Measurements from ENCODE around the gene TPX2. TPM values are rescaled to one million over a fixed set of nuclear protein-coding genes. Genes with fewer than 3 reads are reported as not detected.
"Not testable (repeated sequence)": the region's sequence is repeated elsewhere in the genome, so short reads cannot be mapped to it uniquely, and the experiment has no call there.

The TPX2 gene
- total RNA-seq, 1 experiment from 2014 or later: 248 TPM

DNA sequence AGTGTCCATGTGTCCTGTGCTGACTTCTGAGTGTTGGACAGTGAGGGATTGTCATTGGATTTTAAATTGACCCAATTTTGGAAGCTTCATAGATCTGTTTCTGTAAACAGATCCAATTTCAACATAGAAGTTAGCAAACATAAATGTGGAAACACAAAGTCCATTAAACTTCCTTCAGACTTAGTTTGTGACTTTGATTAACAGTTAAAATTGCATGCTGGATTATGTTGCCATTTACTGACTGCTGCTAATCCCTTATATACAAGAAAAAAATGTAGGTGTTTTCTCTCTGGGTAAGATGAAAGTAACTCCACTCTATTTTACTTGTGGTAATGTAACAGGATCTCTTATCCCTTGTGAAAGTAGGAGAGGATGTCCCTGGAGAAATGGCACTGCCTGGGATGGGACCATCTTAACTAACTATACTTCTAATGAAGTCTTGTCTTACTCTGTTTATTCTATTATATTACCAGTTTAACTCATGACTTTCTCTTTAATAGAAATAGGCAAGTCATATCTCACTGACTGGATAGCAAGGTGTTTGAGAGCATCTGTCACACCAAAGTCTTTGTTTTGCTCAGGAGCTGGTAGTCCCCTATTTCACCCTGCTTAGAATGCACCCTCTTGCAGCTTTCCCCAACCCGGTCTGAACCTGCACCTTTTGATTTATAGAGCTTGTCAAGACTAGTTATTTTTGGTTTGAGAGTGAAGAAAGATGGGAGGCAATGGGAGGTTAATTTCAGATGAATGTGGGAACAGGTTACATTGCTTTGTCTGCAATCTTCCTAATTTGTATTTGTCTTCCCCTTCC is 7.2 kb downstream of the TPX2 start:
- CTCF ChIA-PET: no interaction called here
- in situ Hi-C loops (cut with HindIII; ENCODE audit: low pct_unique_long_range_greater_than_20kb, low sequenced_read_pairs): loop anchor here (10.0 kb wide), 1 partner anchor 339 kb away; no protein-coding TSS in a partner anchor
- DNase-seq (ENCODE audit: low read depth, low spot score): no peak
- Histone ChIP-seq H3K27me3 (ENCODE audit: control insufficient read depth, insufficient read depth, low read length) (no peaks in the 10 kb centered on the region), H3K4me1 (ENCODE audit: control insufficient read depth, insufficient read depth, low read length) (peaks cover 18% of the 10 kb centered on the region), H3K4me3 (ENCODE audit: low read depth in 2 of 2, low read length in 2 of 2) (no peak overlapping the region), H3K27ac (ENCODE audit: low read length) (peak overlapping the region; percentile 10; the same call in 1 of the 2 replicates), H3K9me3 (ENCODE audit: control insufficient read depth, insufficient read depth, low read depth, low read length) (no peaks in the 10 kb centered on the region), H3K36me3 (ENCODE audit: control insufficient read depth, insufficient read depth, low read length) (peaks cover 21% of the 10 kb centered on the region)
- TF ChIP-seq TCF7L2 (IDR thresholded peaks at IDR 0.05; ENCODE audit: low read depth, low read length): no peak
- no peak for TF ChIP-seq POLR2AphosphoS5 (IDR thresholded peaks at IDR 0.05; ENCODE audit: low read depth, low read length)
- TF ChIP-seq, protein P1, sequence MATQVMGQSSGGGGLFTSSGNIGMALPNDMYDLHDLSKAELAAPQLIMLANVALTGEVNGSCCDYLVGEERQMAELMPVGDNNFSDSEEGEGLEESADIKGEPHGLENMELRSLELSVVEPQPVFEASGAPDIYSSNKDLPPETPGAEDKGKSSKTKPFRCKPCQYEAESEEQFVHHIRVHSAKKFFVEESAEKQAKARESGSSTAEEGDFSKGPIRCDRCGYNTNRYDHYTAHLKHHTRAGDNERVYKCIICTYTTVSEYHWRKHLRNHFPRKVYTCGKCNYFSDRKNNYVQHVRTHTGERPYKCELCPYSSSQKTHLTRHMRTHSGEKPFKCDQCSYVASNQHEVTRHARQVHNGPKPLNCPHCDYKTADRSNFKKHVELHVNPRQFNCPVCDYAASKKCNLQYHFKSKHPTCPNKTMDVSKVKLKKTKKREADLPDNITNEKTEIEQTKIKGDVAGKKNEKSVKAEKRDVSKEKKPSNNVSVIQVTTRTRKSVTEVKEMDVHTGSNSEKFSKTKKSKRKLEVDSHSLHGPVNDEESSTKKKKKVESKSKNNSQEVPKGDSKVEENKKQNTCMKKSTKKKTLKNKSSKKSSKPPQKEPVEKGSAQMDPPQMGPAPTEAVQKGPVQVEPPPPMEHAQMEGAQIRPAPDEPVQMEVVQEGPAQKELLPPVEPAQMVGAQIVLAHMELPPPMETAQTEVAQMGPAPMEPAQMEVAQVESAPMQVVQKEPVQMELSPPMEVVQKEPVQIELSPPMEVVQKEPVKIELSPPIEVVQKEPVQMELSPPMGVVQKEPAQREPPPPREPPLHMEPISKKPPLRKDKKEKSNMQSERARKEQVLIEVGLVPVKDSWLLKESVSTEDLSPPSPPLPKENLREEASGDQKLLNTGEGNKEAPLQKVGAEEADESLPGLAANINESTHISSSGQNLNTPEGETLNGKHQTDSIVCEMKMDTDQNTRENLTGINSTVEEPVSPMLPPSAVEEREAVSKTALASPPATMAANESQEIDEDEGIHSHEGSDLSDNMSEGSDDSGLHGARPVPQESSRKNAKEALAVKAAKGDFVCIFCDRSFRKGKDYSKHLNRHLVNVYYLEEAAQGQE (IDR thresholded peaks at IDR 0.05; ENCODE audit: insufficient read depth in 1 of 2, low read depth in 2 of 2, low read length in 1 of 2): no peak
- TF ChIP-seq SIN3A (IDR thresholded peaks at IDR 0.05; ENCODE audit: borderline replicate concordance, insufficient read depth, low read depth, low read length): no peak
- TF ChIP-seq, protein P2, sequence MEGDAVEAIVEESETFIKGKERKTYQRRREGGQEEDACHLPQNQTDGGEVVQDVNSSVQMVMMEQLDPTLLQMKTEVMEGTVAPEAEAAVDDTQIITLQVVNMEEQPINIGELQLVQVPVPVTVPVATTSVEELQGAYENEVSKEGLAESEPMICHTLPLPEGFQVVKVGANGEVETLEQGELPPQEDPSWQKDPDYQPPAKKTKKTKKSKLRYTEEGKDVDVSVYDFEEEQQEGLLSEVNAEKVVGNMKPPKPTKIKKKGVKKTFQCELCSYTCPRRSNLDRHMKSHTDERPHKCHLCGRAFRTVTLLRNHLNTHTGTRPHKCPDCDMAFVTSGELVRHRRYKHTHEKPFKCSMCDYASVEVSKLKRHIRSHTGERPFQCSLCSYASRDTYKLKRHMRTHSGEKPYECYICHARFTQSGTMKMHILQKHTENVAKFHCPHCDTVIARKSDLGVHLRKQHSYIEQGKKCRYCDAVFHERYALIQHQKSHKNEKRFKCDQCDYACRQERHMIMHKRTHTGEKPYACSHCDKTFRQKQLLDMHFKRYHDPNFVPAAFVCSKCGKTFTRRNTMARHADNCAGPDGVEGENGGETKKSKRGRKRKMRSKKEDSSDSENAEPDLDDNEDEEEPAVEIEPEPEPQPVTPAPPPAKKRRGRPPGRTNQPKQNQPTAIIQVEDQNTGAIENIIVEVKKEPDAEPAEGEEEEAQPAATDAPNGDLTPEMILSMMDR (IDR thresholded peaks at IDR 0.05): no peak
- BruUV-seq (replicated peaks): TSS peak; percentile 15
- POLR2A ChIA-PET: no interaction called here
- peak; percentile 13; the same call in 1 of the 2 replicates for ATAC-seq
- intact Hi-C loops (cut with micrococcal nuclease; ENCODE audit: unreplicated experiment): no loop called here

DNA sequence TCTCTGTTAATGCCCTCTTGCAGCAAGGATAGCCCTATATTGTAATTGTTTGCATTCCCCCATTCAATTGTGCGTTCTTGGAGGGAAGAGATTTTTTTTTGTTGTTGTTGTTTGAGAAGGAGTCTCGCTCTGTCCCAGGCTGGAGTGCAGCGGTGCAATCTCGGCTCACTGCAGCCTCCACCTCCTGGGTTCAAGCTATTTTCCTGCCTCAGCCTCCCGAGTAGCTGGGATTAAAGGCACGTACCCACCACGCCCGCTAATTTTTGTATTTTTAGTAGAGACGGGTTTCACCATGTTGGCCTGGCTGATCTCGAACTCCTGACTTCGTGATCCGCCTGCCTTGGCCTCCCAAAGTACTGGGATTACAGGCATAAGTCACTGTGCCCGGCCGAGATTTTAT is 7.9 kb downstream of the TPX2 start:
- in situ Hi-C loops (cut with HindIII; ENCODE audit: low pct_unique_long_range_greater_than_20kb, low sequenced_read_pairs): loop anchor here (10.0 kb wide), 1 partner anchor 338 kb away; no protein-coding TSS in a partner anchor
- H3K27me3 ChIP-seq (ENCODE audit: control insufficient read depth, insufficient read depth, low read length); BruUV-seq (replicated peaks); intact Hi-C loops (cut with micrococcal nuclease; ENCODE audit: unreplicated experiment); CTCF ChIA-PET; ATAC-seq; H3K27ac ChIP-seq (ENCODE audit: low read length); H3K4me3 ChIP-seq (ENCODE audit: low read depth in 2 of 2, low read length in 2 of 2); H3K9me3 ChIP-seq (ENCODE audit: control insufficient read depth, insufficient read depth, low read depth, low read length); DNase-seq (ENCODE audit: low read depth, low spot score): not testable (repeated sequence)
- POLR2A ChIA-PET: interaction anchor here (0.7 kb wide), 1 partner anchor 39 kb away, joined by 16 read pairs; no protein-coding TSS in a partner anchor
- H3K4me1 ChIP-seq (ENCODE audit: control insufficient read depth, insufficient read depth, low read length): peaks cover 14% of the 10 kb centered on the region
- H3K36me3 ChIP-seq (ENCODE audit: control insufficient read depth, insufficient read depth, low read length): peaks cover 22% of the 10 kb centered on the region

DNA sequence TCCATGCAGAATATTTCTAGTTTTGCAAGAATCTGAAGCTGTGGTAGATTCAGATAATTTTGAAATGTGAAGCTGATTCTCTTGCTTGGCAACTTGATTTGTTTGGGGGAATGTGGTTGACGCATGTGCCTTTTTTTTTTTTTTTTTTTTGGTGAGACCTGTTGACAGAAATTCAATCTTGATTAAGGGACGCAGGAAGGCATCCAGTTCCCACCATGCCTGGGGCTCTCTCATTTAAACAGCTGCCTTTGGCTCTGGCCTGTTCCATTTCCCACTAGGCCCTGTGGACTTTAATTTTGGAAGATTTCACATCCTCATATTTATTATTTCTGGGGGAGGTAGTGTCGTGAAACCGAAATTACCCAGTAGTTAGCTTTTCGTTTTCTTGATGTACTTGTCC is 8.6 kb downstream of the TPX2 start:
- ChIA-PET POLR2A (interaction anchor here (0.7 kb wide), 1 partner anchor 38 kb away, joined by 16 read pairs; no protein-coding TSS in a partner anchor), CTCF (interaction anchor here (0.7 kb wide), 2 partner anchors 20 to 257 kb away, joined by 5 to 10 read pairs; no protein-coding TSS in a partner anchor)
- intact Hi-C loops (cut with micrococcal nuclease; ENCODE audit: unreplicated experiment): no loop called here
- H3K27me3 ChIP-seq (ENCODE audit: control insufficient read depth, insufficient read depth, low read length): no peaks in the 10 kb centered on the region
- H3K4me3 ChIP-seq (ENCODE audit: low read depth in 2 of 2, low read length in 2 of 2): no peak overlapping the region
- no peak for ATAC-seq
- BruUV-seq (replicated peaks): no TSS peak
- TF ChIP-seq, protein P2 (IDR thresholded peaks at IDR 0.05): no peak
- TF ChIP-seq, protein P1 (IDR thresholded peaks at IDR 0.05; ENCODE audit: insufficient read depth in 1 of 2, low read depth in 2 of 2, low read length in 1 of 2): no peak
- no peak for TF ChIP-seq SIN3A (IDR thresholded peaks at IDR 0.05; ENCODE audit: borderline replicate concordance, insufficient read depth, low read depth, low read length)
- no peak for TF ChIP-seq TCF7L2 (IDR thresholded peaks at IDR 0.05; ENCODE audit: low read depth, low read length)
- no peak for TF ChIP-seq POLR2AphosphoS5 (IDR thresholded peaks at IDR 0.05; ENCODE audit: low read depth, low read length)
- no peak overlapping the region for H3K27ac ChIP-seq (ENCODE audit: low read length)
- DNase-seq (ENCODE audit: low read depth, low spot score): no peak
- in situ Hi-C loops (cut with HindIII; ENCODE audit: low pct_unique_long_range_greater_than_20kb, low sequenced_read_pairs): loop anchor here (10.0 kb wide), 1 partner anchor 337 kb away; no protein-coding TSS in a partner anchor
- peaks cover 10% of the 10 kb centered on the region for H3K4me1 ChIP-seq (ENCODE audit: control insufficient read depth, insufficient read depth, low read length)
- H3K36me3 ChIP-seq (ENCODE audit: control insufficient read depth, insufficient read depth, low read length): peaks cover 21% of the 10 kb centered on the region
- no peaks in the 10 kb centered on the region for H3K9me3 ChIP-seq (ENCODE audit: control insufficient read depth, insufficient read depth, low read depth, low read length)

Data from Panc1 (cell line).